Endothelial cell (in vitro differentiated cells): ENCODE measurements around the gene SCT. TPM values are rescaled to one million over a fixed set of nuclear protein-coding genes. Genes with fewer than 3 reads are reported as not detected.
A peak's percentile ranks its signal among the peaks of the same experiment; 100 is the strongest.

Source experiments
- DNase-seq: peaks from one replicate; pipeline ENCODE4 v3.0.0; 2021; ENCODE audit warnings: low spot score
- H3K27ac Mint-ChIP-seq: one replicate; pipeline ENCODE4 v1.8.0; 2021; ENCODE audit warnings: mixed read lengths, inconsistent platforms; ENCODE audit not compliant: unreplicated experiment
- H3K27me3 Mint-ChIP-seq: one replicate; pipeline ENCODE4 v1.8.0; 2021; ENCODE audit warnings: mild to moderate bottlenecking, moderate library complexity, mixed read lengths, inconsistent platforms; ENCODE audit not compliant: unreplicated experiment
- H3K36me3 Mint-ChIP-seq: one replicate; pipeline ENCODE4 v1.8.0; 2021; ENCODE audit warnings: mild to moderate bottlenecking, low read depth, mixed read lengths, inconsistent platforms; ENCODE audit not compliant: unreplicated experiment
- H3K4me1 Mint-ChIP-seq: one replicate; pipeline ENCODE4 v1.8.0; 2021; ENCODE audit warnings: mild to moderate bottlenecking, mixed read lengths, inconsistent platforms; ENCODE audit not compliant: unreplicated experiment
- H3K4me3 Mint-ChIP-seq: one replicate; pipeline ENCODE4 v1.8.0; 2021; ENCODE audit warnings: mild to moderate bottlenecking, mixed read lengths, inconsistent platforms; ENCODE audit not compliant: unreplicated experiment
- H3K9me3 Mint-ChIP-seq: one replicate; pipeline ENCODE4 v1.8.0; 2021; ENCODE audit warnings: mixed read lengths, inconsistent platforms; ENCODE audit not compliant: unreplicated experiment
- total RNA-seq: library from RNA; stranded (reverse); fragmentation: NEBNext Ultra II Directional; extraction: Animal tissue kit (Norgen Biotek cat#: 25700); gene quantifications from one replicate; pipeline ENCODE4 v1.2.1, GENCODE V29; 2021; ENCODE audit not compliant: unreplicated experiment
- TF ChIP-seq, protein P1 (sequence below): fragments of 200-600 bp; sonication (generic); IDR thresholded peaks from one replicate; pipeline ENCODE4 v1.5.0; 2021; ENCODE audit warnings: antibody characterized with exemption; ENCODE audit not compliant: unreplicated experiment

SCT gene
- total RNA-seq, 1 donor from 2014 or later, result 1.8 TPM

- Mint-ChIP-seq H3K4me1 (peaks cover 3% of the 10 kb centered on the region), H3K4me3 (no peak overlapping the region), H3K27ac (no peak overlapping the region), H3K9me3 (no peaks in the 10 kb centered on the region), H3K27me3 (peaks cover 17% of the 10 kb centered on the region), H3K36me3 (peaks cover 16% of the 10 kb centered on the region)
- TF ChIP-seq, protein P1, sequence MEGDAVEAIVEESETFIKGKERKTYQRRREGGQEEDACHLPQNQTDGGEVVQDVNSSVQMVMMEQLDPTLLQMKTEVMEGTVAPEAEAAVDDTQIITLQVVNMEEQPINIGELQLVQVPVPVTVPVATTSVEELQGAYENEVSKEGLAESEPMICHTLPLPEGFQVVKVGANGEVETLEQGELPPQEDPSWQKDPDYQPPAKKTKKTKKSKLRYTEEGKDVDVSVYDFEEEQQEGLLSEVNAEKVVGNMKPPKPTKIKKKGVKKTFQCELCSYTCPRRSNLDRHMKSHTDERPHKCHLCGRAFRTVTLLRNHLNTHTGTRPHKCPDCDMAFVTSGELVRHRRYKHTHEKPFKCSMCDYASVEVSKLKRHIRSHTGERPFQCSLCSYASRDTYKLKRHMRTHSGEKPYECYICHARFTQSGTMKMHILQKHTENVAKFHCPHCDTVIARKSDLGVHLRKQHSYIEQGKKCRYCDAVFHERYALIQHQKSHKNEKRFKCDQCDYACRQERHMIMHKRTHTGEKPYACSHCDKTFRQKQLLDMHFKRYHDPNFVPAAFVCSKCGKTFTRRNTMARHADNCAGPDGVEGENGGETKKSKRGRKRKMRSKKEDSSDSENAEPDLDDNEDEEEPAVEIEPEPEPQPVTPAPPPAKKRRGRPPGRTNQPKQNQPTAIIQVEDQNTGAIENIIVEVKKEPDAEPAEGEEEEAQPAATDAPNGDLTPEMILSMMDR, result no peak
- no peak for DNase-seq
These were observed 17.6 kb downstream of the SCT start for GRCh38 chr11:609341-609811.

DNA sequence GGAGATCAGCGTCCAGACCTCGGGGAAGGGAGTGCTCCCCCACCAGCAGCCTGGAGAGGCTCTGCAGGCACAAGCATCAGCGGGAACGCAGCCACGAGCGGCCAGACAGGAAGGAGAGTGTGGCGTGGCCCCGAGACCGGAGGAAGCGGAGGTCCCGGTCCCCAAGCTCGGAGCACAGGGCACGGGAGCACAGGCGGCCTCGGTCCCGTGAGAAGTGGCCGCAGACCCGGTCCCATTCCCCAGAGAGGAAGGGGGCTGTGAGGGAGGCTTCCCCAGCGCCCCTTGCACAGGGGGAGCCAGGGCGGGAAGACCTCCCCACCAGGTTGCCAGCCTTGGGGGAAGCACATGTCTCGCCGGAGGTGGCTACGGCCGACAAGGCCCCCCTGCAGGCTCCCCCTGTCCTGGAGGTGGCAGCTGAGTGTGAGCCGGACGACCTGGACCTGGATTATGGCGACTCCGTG, 18.2 kb downstream of the SCT start:
- H3K4me3 Mint-ChIP-seq, result no peak overlapping the region
- TF ChIP-seq, protein P1, result no peak
- H3K9me3 Mint-ChIP-seq, result no peaks in the 10 kb centered on the region
- no peak for DNase-seq
- no peak overlapping the region for H3K27ac Mint-ChIP-seq
- peaks cover 3% of the 10 kb centered on the region for H3K4me1 Mint-ChIP-seq
- H3K27me3 Mint-ChIP-seq, result peaks cover 13% of the 10 kb centered on the region
- peaks cover 21% of the 10 kb centered on the region for H3K36me3 Mint-ChIP-seq

- H3K27ac Mint-ChIP-seq, result no peak overlapping the region
- TF ChIP-seq, protein P1, result no peak
- H3K4me1 Mint-ChIP-seq, result peaks cover 3% of the 10 kb centered on the region
- H3K4me3 Mint-ChIP-seq, result no peak overlapping the region
- peaks cover 13% of the 10 kb centered on the region for H3K27me3 Mint-ChIP-seq
- peaks cover 21% of the 10 kb centered on the region for H3K36me3 Mint-ChIP-seq
- no peaks in the 10 kb centered on the region for H3K9me3 Mint-ChIP-seq
- no peak for DNase-seq
These were observed 18.9 kb downstream of the SCT start for GRCh38 chr11:607971-608659.

GRCh38 chr11:607020-607780, 19.8 kb downstream of the SCT start:
- Mint-ChIP-seq H3K27me3 (peaks cover 8% of the 10 kb centered on the region), H3K36me3 (peaks cover 19% of the 10 kb centered on the region), H3K4me3 (peak overlapping the region; percentile 51), H3K9me3 (no peaks in the 10 kb centered on the region), H3K27ac (peak overlapping the region; percentile 52), H3K4me1 (peaks cover 2% of the 10 kb centered on the region)
- TF ChIP-seq, protein P1, result no peak
- no peak for DNase-seq

DNA sequence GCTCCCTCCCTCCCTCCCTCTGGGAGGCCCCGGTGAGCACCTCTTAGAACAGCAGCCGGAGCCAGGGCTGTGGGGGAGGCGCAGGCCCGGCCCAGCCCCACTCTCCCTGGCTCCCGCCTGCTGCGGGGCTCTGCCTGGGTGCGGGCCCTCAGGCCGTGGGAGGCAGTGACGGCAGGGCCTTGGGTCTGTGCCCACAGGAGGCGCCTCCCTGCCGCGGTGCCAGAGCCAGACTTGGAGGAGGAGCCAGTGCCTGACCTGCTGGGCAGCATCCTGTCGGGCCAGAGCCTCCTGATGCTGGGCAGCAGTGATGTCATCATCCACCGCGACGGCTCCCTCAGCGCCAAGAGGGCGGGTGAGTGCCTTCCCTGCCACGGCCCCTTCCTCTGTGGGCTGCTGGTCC, 20.7 kb downstream of the SCT start:
- Mint-ChIP-seq H3K9me3 (no peaks in the 10 kb centered on the region), H3K36me3 (peaks cover 20% of the 10 kb centered on the region), H3K4me1 (no peaks in the 10 kb centered on the region), H3K27ac (no peak overlapping the region), H3K27me3 (peaks cover 7% of the 10 kb centered on the region), H3K4me3 (peak overlapping the region; percentile 51)
- TF ChIP-seq, protein P1, result no peak
- DNase-seq, result no peak
